Neutrophil (primary cell): ENCODE measurements around the gene QSOX2.

ENCODE experiments used
- H3K27ac ChIP-seq: fragments of 200-600 bp; sonication (generic); 2 replicates; pipeline ENCODE4 v1.5.1; 2016; ENCODE audit warnings: mild to moderate bottlenecking, moderate library complexity
- H3K27me3 ChIP-seq: fragments of 200-600 bp; sonication (generic); 2 replicates; pipeline ENCODE4 v1.6.0; 2016; ENCODE audit warnings: mild to moderate bottlenecking
- H3K36me3 ChIP-seq: fragments of 200-600 bp; sonication (generic); 2 replicates; pipeline ENCODE4 v1.5.1; 2017
- H3K4me1 ChIP-seq, 2 experiments: fragments of 200-600 bp in 1 of 2; sonication (generic) in 1 of 2; 1 replicate in 1 of 2; 2 replicates in 1 of 2; pipeline versions ENCODE4 v1.5.1 to v1.6.1; 2013 to 2016; ENCODE audit warnings: low read depth in 1 of 2, low read length in 1 of 2, mild to moderate bottlenecking in 1 of 2, moderate library complexity in 1 of 2; ENCODE audit not compliant: control insufficient read depth in 1 of 2, insufficient read depth in 1 of 2
- H3K4me3 ChIP-seq, 2 experiments: fragments of 200-600 bp in 1 of 2; sonication (generic) in 1 of 2; 1 replicate in 1 of 2; 2 replicates in 1 of 2; pipeline ENCODE4 v1.5.1; 2013 to 2016; ENCODE audit warnings: low read depth in 1 of 2, low read length in 1 of 2, mild to moderate bottlenecking in 1 of 2, moderate library complexity in 1 of 2
- H3K9me3 ChIP-seq: fragments of 200-600 bp; sonication (generic); 2 replicates; pipeline ENCODE4 v1.5.1; 2016
- CTCF ChIP-seq: fragments of 200-600 bp; sonication (generic); IDR thresholded peaks from 2 replicates; pipeline ENCODE4 v1.5.1; 2016; ENCODE audit warnings: antibody characterized with exemption

QSOX2 gene

DNA sequence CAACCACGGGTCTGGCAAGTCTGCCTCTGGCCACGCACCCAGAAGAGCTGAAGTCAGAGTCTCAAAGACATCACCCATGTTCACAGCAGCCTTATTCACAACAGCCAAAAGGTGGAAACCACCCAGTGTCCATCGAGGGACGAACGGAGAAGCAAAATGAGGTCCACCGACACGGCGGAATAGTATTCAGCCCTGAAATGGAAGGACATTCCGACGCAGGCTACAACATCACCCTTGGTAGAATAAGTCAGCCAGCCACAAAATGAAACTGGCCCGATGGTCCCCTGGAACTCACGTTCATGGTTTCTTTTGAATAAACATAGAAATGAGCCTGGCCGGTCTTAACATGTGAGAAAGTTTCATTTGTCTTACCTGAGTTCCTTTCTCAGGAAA, 41.4 kb upstream of the QSOX2 start:
- Histone ChIP-seq H3K4me3 (no peak overlapping the region), H3K4me1 (peaks cover 0 to 4% of the 10 kb centered on the region in 2 experiments), H3K9me3 (no peaks in the 10 kb centered on the region), H3K27me3 (peaks cover 17% of the 10 kb centered on the region), H3K36me3 (no peaks in the 10 kb centered on the region), H3K27ac (no peak overlapping the region)
- no peak for TF ChIP-seq CTCF

GRCh38 chr9:136286359-136286986, 40.9 kb upstream of the QSOX2 start:
- no peak overlapping the region for H3K4me3 ChIP-seq
- H3K27me3 ChIP-seq, result peaks cover 17% of the 10 kb centered on the region
- no peaks in the 10 kb centered on the region for H3K36me3 ChIP-seq
- no peaks in the 10 kb centered on the region for H3K9me3 ChIP-seq
- no peak overlapping the region for H3K27ac ChIP-seq
- peaks cover 0 to 4% of the 10 kb centered on the region in 2 experiments for H3K4me1 ChIP-seq
- no peak for TF ChIP-seq CTCF

DNA sequence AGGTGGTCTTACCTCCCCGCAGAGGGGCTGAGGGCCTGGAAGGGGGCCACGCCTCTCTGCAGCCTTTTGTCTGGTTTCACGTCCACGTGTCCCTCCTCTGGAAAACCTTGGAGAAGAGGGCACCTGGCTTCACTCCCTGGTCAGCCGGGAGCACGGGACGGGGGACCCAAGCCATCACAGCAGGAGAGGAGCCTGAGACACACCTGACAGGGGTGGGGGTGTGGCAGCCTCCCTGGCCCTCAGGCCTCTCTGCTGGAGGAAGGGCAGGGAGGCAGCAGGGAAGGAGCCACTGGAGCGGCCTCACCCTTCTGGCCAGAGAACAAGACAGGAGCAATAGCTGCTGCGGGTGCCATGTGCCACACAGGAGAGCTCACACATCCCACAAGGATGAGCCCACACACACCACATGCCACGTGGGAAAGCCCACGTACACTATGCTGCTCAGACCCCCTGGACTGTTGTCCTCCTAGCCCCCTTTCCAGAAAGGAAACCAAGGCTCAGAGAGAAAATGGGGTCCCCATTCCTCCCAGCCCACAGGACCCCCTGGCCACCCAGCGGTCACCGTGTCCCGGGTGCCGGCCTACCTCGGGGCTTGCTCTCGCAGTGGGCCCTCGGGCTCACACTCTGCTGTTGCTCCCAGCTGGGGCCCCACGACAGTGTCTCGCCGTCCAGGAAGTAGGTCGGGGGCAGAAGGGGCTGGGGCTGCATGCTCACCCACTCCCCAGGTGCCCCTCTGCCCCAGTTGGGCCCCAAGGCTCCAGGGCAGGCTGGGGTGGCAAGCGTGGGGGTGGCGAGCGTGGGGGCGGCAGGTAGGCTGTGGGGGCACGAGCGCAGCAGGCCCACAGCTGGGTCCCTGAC, 40.1 kb upstream of the QSOX2 start:
- H3K4me1 ChIP-seq, result peaks cover 0 to 4% of the 10 kb centered on the region in 2 experiments
- no peaks in the 10 kb centered on the region for H3K36me3 ChIP-seq
- no peak overlapping the region for H3K27ac ChIP-seq
- no peaks in the 10 kb centered on the region for H3K9me3 ChIP-seq
- TF ChIP-seq CTCF, result no peak
- H3K27me3 ChIP-seq, result peaks cover 17% of the 10 kb centered on the region
- H3K4me3 ChIP-seq, result no peak overlapping the region

GRCh38 chr9:136284951-136285350, 39.3 kb upstream of the QSOX2 start:
- Histone ChIP-seq H3K27me3 (peaks cover 17% of the 10 kb centered on the region), H3K27ac (no peak overlapping the region), H3K4me1 (peaks cover 0 to 4% of the 10 kb centered on the region in 2 experiments), H3K36me3 (no peaks in the 10 kb centered on the region), H3K4me3 (no peak overlapping the region), H3K9me3 (no peaks in the 10 kb centered on the region)
- TF ChIP-seq CTCF, result no peak

GRCh38 chr9:136284311-136284710, 38.7 kb upstream of the QSOX2 start:
- peaks cover 17% of the 10 kb centered on the region for H3K27me3 ChIP-seq
- no peak for TF ChIP-seq CTCF
- H3K4me3 ChIP-seq, result no peak overlapping the region
- no peaks in the 10 kb centered on the region for H3K9me3 ChIP-seq
- H3K4me1 ChIP-seq, result peaks cover 0 to 4% of the 10 kb centered on the region in 2 experiments
- no peaks in the 10 kb centered on the region for H3K36me3 ChIP-seq
- H3K27ac ChIP-seq, result no peak overlapping the region
